GM21717 (cell line): ENCODE results near the gene ACSBG1.

Experiments used
- ATAC-seq: cut with Tn5 transposase; IDR thresholded peaks from one replicate; pipeline ENCODE4 v1.9.1; 2021; ENCODE audit warnings: mild to moderate bottlenecking, moderate library complexity; ENCODE audit not compliant: unreplicated experiment

The ACSBG1 gene

DNA sequence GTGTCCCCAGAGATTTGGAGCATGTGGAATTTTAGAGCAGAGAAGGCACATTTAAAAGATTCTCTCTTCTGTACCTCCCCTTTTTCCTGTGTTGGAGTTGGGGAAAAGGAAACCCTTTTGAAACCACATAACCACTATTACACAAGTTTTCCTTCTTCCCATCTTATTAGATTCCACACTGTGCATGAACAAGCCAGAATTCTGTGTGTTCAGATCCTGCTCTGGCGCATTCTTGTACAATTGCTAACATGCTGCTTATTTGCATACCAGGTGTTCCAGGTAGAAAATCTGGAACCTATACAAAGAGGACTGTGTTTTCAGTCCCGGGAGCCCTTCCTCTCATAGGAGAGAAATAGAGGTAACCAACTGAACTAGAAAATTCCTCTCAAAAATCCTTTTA is 100.6 kb downstream of the ACSBG1 start:
- no peak for ATAC-seq

DNA sequence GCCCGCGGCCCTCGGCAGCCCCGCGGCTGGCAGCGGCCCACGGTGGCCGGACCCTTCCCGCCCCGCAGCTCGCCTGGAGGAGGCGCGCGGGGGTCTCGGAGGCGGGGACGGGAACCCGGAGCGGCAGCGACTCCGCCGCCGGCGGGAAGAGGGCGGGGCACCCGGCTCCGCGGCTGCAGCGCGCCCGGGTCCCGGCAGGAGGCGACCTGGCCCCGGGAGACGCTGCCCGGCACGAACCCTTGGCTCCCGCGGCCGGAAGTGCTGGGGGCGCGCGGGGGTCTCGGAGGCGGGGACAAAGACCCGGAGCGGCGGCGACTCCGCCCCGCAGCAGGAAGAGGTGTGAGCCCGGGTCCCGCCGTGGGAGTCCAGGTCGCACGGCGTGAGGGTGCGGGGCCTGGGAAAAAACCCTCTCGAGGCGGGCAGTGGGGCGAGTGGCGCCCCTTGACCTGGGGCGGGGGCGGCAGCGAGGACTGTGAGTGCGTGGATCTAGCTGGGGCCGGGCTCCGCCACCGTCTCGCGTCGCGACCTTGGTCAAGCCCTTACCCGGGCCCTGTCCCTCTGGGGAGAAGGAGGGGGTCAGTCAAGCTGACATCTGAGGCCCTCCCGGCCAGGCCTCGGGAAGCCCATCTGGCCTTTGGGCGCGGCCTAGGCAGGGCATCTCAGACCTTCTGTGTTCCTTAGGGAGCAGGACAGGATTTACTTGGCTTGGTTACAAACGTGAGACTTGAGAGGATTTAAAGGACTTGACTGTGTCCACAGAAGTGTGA is 102.9 kb downstream of the ACSBG1 start, which contains the start of gene CIB2:
TSS of gene CIB2 (minus strand) at position 151 of the 767 bp plus-strand sequence. CDS start 230 bp downstream, outside the sequence.
- ATAC-seq = no peak

DNA sequence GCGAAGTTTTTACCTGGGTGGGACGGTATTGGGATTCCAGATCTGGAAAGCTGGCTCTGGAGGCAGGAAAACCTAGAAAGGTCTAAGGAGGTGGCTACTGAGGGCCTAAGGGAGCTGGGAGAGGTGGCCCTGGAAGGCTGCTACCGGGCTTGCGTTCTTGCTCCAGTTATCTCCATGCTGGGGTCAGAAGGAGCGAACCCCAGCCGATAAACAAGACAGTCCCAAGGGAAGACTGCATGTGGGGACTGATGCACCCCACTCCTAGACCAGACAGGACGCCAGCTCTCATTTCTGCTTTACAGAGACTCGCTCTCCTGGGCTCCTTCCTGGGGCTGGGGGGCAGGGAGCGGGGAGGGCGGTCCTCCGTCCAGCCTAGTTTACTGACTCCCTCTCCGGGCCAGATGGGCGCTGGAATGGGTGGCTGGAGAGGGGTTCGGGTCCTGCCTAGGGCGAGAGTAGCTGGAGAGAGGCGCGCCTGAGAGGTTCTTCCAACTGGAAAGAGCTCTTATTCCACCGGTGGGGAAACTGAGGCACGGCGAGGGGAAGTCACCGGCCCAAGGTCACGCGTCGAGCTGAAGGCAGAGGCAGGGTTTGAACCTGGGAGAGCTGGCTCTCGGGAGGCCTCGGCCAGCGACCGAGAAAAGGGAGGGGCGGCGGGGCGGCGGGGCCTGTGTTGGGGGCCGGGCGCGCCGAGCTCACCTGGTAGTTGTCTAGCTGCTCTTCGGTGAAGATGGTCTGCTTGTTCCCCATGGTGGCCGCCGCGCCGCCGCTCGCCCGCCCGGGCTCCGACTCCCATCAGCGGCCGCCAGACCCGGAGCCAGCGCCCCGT is 103.7 kb downstream of the ACSBG1 start:
- ATAC-seq = no peak

- no peak for ATAC-seq
Observed at GRCh38 chr15:78129751-78130287, 104.5 kb downstream of the ACSBG1 start.

DNA sequence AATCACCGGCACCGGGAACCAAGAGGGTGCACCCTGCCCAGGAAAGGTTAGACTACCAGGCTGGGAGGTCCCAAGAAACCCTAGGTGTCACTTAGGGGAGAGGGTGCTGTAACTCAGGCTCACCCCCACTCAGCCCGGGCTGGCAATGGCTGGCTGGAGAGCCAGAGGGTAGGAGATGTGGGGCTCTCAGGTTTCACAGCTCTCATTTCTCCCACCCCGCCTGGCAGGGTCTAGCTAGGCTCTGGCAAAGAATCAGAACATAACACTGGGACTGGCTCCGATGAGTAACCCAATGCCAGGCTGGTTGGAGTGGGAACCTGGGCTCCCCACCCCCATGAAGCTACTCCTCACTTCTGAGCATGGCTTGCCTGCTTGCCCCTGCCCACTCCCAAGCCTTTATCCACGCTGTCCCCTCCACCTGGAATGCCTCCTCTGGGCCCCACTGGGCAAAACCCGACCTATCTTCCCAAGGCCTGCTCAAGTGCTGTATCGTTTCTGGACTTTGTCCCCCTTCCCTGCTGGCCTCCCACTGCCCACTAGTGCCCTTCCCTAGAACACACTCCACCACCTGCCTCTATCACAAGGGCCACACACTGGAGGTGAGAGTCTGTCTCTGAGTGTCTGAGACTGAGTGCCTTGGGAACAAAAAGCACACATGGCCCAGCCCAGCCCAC is 105.2 kb downstream of the ACSBG1 start:
- ATAC-seq = no peak

GRCh38 chr15:78127882-78128281 is 106.5 kb downstream of the ACSBG1 start:
- ATAC-seq = no peak

DNA sequence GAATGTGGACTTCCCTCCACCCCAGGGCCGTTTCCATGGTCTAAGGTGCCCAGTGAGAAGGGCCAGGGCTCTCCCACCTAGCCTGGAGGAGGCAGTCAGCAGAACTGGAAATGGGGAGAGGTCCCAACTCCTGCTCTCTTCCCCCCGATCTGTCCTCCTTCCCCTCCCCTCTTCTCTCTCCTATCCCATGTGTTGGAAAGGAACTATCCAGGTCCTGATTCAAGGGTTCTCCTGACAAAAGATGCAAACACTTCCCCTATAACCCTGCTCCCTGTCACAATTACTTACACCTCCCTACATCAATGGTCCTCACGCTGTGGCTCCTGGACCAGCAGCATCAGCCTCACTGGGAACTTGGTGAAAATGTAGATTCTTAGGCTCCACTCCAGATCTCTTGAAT is 109.1 kb downstream of the ACSBG1 start:
- no peak for ATAC-seq

DNA sequence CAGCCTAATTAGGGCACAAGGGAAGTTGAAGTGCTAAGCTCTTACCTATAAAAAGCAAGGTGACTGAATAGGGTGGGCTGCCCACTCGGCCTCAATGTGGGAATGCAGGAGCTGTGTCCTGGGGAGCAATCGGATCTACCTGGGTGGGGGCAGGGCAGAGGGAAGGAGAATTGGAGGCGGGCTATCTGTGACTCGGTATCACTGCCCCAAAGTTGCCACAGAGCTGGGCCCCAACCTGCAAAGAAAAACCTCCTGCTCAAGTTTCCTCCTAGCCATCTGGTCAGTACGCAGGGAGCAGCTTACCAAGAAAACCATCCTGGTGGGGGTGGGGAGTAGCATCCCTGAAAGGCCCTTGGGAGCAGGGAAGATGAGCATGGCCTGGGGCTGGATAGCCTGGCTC is 113.8 kb downstream of the ACSBG1 start:
- no peak for ATAC-seq
